ENCODE data around the gene HMGB4. TPM values are rescaled to one million over a fixed set of nuclear protein-coding genes. Genes with fewer than 3 reads are reported as not detected.

HMGB4 gene
- total and polyA plus RNA-seq, 2 donors (not counting 3 experiments of a cell fraction or from before 2014, with no cell fraction given), result not detected

DNA sequence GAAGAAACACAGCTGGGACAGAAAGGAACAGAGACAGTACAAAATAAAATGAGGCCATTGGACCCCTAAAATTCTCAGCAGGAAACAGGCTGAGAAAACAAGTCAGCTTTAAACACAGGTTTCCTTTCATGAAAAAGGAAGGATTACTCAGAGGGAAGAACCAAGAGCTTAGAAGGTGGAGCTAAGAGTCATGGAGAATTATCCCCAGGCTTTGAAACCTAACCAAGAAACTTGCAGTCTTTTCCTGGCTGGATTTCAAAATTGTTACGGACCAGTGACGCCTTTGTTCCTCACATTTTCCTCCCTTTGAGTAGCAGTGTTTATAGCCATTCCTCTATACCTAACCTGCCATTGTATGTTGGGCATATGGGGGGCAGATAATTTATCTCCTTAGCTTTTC lies 8.8 kb downstream of the HMGB4 start:
- Histone ChIP-seq H3K9me1 (replicated peaks; ENCODE audit: control insufficient read depth, extremely low read depth, insufficient read depth, low read length) (no peaks in the 10 kb centered on the region), H3K4me2 (ENCODE audit: insufficient read depth, low read length) (no peak overlapping the region), H3K4me1 (ENCODE audit: control insufficient read depth, extremely low read depth, insufficient read depth, low read length) (no peaks in the 10 kb centered on the region), H2AFZ (ENCODE audit: low read depth, low read length) (no peak overlapping the region), H3K27ac (ENCODE audit: insufficient read depth, low read depth, low read length) (no peak overlapping the region), H3K4me3 (replicated peaks in 1 of 3; ENCODE audit: insufficient read depth in 1 of 3, low read depth in 1 of 3, low read length in 3 of 3) (no peak overlapping the region), H4K20me1 (replicated peaks; ENCODE audit: control insufficient read depth, extremely low read depth, insufficient read depth, low read length) (no peaks in the 10 kb centered on the region), H3K79me2 (ENCODE audit: control insufficient read depth, insufficient read depth, low read length) (no peaks in the 10 kb centered on the region), H3K9ac (replicated peaks; ENCODE audit: extremely low read depth, insufficient read depth, low read length) (no peak overlapping the region), H3K9me3 (replicated peaks; ENCODE audit: control insufficient read depth, insufficient read depth, low read length) (peaks cover 6% of the 10 kb centered on the region), H3K36me3 (ENCODE audit: control insufficient read depth in 2 of 2, extremely low read depth in 1 of 2, insufficient read depth in 2 of 2, low read length in 2 of 2) (no peaks in the 10 kb centered on the region), H3K27me3 (ENCODE audit: control insufficient read depth in 2 of 2, insufficient read depth in 2 of 2, low read length in 2 of 2) (no peaks in the 10 kb centered on the region)
- BruUV-seq (replicated peaks), result no TSS peak
- FAIRE-seq (no peak), DNase-seq (ENCODE audit: low read depth, low spot score) (no peak)
- intact Hi-C loops (cut with micrococcal nuclease) (no loop called here), dilution Hi-C loops (cut with MboI; ENCODE audit: extremely low pct_ligation_motif_present, low sequenced_read_pairs) (no loop called here)
- CTCF ChIA-PET, result no interaction called here
- POLR2A ChIA-PET, result no interaction called here
- TF ChIP-seq MYC (IDR thresholded peaks at IDR 0.05; ENCODE audit: low read depth, low read length) (no peak), POLR2AphosphoS5 (IDR thresholded peaks at IDR 0.05; ENCODE audit: insufficient read depth, low read depth, low read length) (no peak), FOS (IDR thresholded peaks at IDR 0.05; ENCODE audit: borderline replicate concordance, insufficient read depth, low read length) (no peak), EZH2 (IDR thresholded peaks at IDR 0.05; ENCODE audit: borderline replicate concordance, low read depth, low read length, severe bottlenecking) (no peak), POLR2A (IDR thresholded peaks at IDR 0.05; ENCODE audit: low read depth, low read length) (no peak), JUN (IDR thresholded peaks at IDR 0.05; ENCODE audit: borderline replicate concordance, insufficient read depth, insufficient read length, low read depth) (no peak), GATA2 (IDR thresholded peaks at IDR 0.05; ENCODE audit: insufficient read depth, insufficient read length, low read depth, low read length) (no peak)
- TF ChIP-seq, protein P1, sequence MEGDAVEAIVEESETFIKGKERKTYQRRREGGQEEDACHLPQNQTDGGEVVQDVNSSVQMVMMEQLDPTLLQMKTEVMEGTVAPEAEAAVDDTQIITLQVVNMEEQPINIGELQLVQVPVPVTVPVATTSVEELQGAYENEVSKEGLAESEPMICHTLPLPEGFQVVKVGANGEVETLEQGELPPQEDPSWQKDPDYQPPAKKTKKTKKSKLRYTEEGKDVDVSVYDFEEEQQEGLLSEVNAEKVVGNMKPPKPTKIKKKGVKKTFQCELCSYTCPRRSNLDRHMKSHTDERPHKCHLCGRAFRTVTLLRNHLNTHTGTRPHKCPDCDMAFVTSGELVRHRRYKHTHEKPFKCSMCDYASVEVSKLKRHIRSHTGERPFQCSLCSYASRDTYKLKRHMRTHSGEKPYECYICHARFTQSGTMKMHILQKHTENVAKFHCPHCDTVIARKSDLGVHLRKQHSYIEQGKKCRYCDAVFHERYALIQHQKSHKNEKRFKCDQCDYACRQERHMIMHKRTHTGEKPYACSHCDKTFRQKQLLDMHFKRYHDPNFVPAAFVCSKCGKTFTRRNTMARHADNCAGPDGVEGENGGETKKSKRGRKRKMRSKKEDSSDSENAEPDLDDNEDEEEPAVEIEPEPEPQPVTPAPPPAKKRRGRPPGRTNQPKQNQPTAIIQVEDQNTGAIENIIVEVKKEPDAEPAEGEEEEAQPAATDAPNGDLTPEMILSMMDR (IDR thresholded peaks at IDR 0.05; ENCODE audit: extremely low read depth in 1 of 2, insufficient read depth in 1 of 2, low read depth in 1 of 2, low read length in 2 of 2), result no peak
- TF ChIP-seq, protein P2, sequence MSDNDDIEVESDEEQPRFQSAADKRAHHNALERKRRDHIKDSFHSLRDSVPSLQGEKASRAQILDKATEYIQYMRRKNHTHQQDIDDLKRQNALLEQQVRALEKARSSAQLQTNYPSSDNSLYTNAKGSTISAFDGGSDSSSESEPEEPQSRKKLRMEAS (IDR thresholded peaks at IDR 0.05; ENCODE audit: insufficient read depth, insufficient read length), result no peak
